GM23338 (cell line): ENCODE measurements around the gene SLC15A1.

Source experiments
- CTCF ChIP-seq, 2 experiments: fragments of 200-600 bp in 1 of 2; sonication (generic) in 1 of 2; conservative IDR thresholded peaks; 2 replicates each; pipeline versions ENCODE4 v1.5.1 to v1.6.1; 2016 to 2017; ENCODE audit warnings: antibody characterized with exemption in 2 of 2, low read depth in 2 of 2, mild to moderate bottlenecking in 2 of 2, moderate library complexity in 1 of 2
- ETS1 ChIP-seq: IDR thresholded peaks from 2 replicates; pipeline ENCODE4 v1.6.1; 2016; ENCODE audit warnings: antibody characterized with exemption
- EZH2 ChIP-seq: fragments of 200-600 bp; sonication (generic); IDR thresholded peaks from one replicate; pipeline ENCODE4 v1.8.0; 2017; ENCODE audit warnings: antibody characterized with exemption, mild to moderate bottlenecking, low read depth; ENCODE audit not compliant: unreplicated experiment
- NANOG ChIP-seq: IDR thresholded peaks from 2 replicates; pipeline ENCODE4 v1.6.1; 2016; ENCODE audit warnings: antibody characterized with exemption, borderline replicate concordance
- POLR2AphosphoS5 ChIP-seq: IDR thresholded peaks from 2 replicates; pipeline ENCODE4 v1.6.1; 2016; ENCODE audit warnings: antibody characterized with exemption, low read depth
- TF ChIP-seq, protein P1 (sequence below): IDR thresholded peaks from one replicate; pipeline ENCODE4 v1.6.1; 2018; ENCODE audit warnings: antibody characterized with exemption; ENCODE audit not compliant: unreplicated experiment

- TF ChIP-seq CTCF (conservative IDR thresholded peaks at IDR 0.05; ENCODE audit: low read depth in 2 of 2) (no peak), ETS1 (no peak), POLR2AphosphoS5 (no peak), EZH2 (no peak), NANOG (no peak)
- TF ChIP-seq, protein P1, sequence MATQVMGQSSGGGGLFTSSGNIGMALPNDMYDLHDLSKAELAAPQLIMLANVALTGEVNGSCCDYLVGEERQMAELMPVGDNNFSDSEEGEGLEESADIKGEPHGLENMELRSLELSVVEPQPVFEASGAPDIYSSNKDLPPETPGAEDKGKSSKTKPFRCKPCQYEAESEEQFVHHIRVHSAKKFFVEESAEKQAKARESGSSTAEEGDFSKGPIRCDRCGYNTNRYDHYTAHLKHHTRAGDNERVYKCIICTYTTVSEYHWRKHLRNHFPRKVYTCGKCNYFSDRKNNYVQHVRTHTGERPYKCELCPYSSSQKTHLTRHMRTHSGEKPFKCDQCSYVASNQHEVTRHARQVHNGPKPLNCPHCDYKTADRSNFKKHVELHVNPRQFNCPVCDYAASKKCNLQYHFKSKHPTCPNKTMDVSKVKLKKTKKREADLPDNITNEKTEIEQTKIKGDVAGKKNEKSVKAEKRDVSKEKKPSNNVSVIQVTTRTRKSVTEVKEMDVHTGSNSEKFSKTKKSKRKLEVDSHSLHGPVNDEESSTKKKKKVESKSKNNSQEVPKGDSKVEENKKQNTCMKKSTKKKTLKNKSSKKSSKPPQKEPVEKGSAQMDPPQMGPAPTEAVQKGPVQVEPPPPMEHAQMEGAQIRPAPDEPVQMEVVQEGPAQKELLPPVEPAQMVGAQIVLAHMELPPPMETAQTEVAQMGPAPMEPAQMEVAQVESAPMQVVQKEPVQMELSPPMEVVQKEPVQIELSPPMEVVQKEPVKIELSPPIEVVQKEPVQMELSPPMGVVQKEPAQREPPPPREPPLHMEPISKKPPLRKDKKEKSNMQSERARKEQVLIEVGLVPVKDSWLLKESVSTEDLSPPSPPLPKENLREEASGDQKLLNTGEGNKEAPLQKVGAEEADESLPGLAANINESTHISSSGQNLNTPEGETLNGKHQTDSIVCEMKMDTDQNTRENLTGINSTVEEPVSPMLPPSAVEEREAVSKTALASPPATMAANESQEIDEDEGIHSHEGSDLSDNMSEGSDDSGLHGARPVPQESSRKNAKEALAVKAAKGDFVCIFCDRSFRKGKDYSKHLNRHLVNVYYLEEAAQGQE = no peak
Observed at GRCh38 chr13:98717256-98717655, 35.2 kb downstream of the SLC15A1 start.
